HS-27A (cell line): Measurements from ENCODE around the gene ZNF443.
A peak's percentile ranks its signal among the peaks of the same experiment; 100 is the strongest.
"Not testable (repeated sequence)": the region's sequence is repeated elsewhere in the genome, so short reads cannot be mapped to it uniquely, and the experiment has no call there.

ENCODE experiments used
- DNase-seq: peaks from one replicate; pipeline ENCODE4 v3.0.0-alpha.2; 2012; ENCODE audit warnings: low read depth, missing footprints

ZNF443 gene

GRCh38 chr19:12417273-12417672 lies 23.5 kb downstream of the ZNF443 start:
- not testable (repeated sequence) for DNase-seq

- DNase-seq = no peak
These were observed 28.9 kb downstream of the ZNF443 start for GRCh38 chr19:12411893-12412292.

GRCh38 chr19:12400633-12401502 lies 40.0 kb downstream of the ZNF443 start, which contains the start of gene ZNF799:
Gene ZNF799, minus strand, starts transcription at chr19:12401271. Its CDS starts 201 bp downstream, at chr19:12401070.
- peak; percentile 88 for DNase-seq

GRCh38 chr19:12399901-12400632 lies 40.8 kb downstream of the ZNF443 start:
- not testable (repeated sequence) for DNase-seq

GRCh38 chr19:12391148-12391547 lies 49.7 kb downstream of the ZNF443 start:
- not testable (repeated sequence) for DNase-seq

GRCh38 chr19:12386365-12386764 lies 54.5 kb downstream of the ZNF443 start:
- not testable (repeated sequence) for DNase-seq

- no peak for DNase-seq
These were observed 60.4 kb downstream of the ZNF443 start for GRCh38 chr19:12380444-12380737.

- DNase-seq = no peak
These were observed 60.9 kb downstream of the ZNF443 start for GRCh38 chr19:12379732-12380443.
